ENCODE data around the gene KATNB1. TPM values are rescaled to one million over a fixed set of nuclear protein-coding genes. Genes with fewer than 3 reads are reported as not detected.

The KATNB1 gene
- total RNA-seq, 1 experiment from 2014 or later, result 32.2 TPM

- no peak overlapping the region for H3K27ac ChIP-seq (ENCODE audit: low read depth, low read length)
- POLR2A ChIA-PET, result no interaction called here
These were observed 22.3 kb downstream of the KATNB1 start for GRCh38 chr16:57757883-57758282.

GRCh38 chr16:57758331-57759117 lies 23.0 kb downstream of the KATNB1 start:
- Histone ChIP-seq H3K4me1 (ENCODE audit: control insufficient read depth in 1 of 2, insufficient read depth in 2 of 2, low read length in 2 of 2) (peaks cover under 1 to 5% of the 10 kb centered on the region in 2 experiments; a peak in 2 of 4 replicates), H2AFZ (ENCODE audit: low read depth, low read length, poor library complexity, severe bottlenecking) (no peak overlapping the region), H3K27ac (ENCODE audit: low read depth, low read length) (no peak overlapping the region), H3K4me2 (ENCODE audit: low read length) (no peak overlapping the region), H3K4me3 (replicated peaks in 1 of 2; ENCODE audit: low read depth in 1 of 2, low read length in 2 of 2) (no peak overlapping the region), H3K27me3 (ENCODE audit: insufficient read depth, low read length) (no peaks in the 10 kb centered on the region), H3K9ac (ENCODE audit: low read length) (no peak overlapping the region), H3K36me3 (ENCODE audit: control insufficient read depth in 1 of 2, insufficient read depth in 2 of 2, low read length in 2 of 2) (0 out of 4 replicates have a peak, but pooled peaks cover 0 to 2% of the 10 kb centered on the region in 2 experiments), H3K9me3 (ENCODE audit: control insufficient read depth in 1 of 2, insufficient read depth in 1 of 2, low read depth in 1 of 2, low read length in 2 of 2) (no peaks in the 10 kb centered on the region), H4K20me1 (ENCODE audit: insufficient read depth) (no peaks in the 10 kb centered on the region), H3K9me2 (ENCODE audit: insufficient read depth) (no peaks in the 10 kb centered on the region), H3K79me2 (ENCODE audit: insufficient read depth, low read length) (no peaks in the 10 kb centered on the region)
- intact Hi-C loops (cut with micrococcal nuclease), result loop anchor here (10.0 kb wide), 1 partner anchor 136 kb away; no protein-coding TSS in a partner anchor
- CTCF ChIA-PET, result interaction anchor here (0.7 to 3.2 kb wide), 3 partner anchors 104 to 240 kb away, joined by 3 to 18 read pairs (median 3); no protein-coding TSS in a partner anchor
- no peak for ATAC-seq
- RAD21 ChIA-PET (ENCODE audit: low non-redundant PET in 1 of 2, low total read pairs in 2 of 2, uncharacterized antibody in 2 of 2, unreplicated experiment in 2 of 2), result no interaction called here
- DNase-seq (ENCODE audit: low read depth, low spot score), result no peak
- no TSS peak for BruUV-seq (replicated peaks)
- POLR2A ChIA-PET, result no interaction called here
- no peak for TF ChIP-seq EZH2phosphoT487 (IDR thresholded peaks at IDR 0.05; ENCODE audit: borderline replicate concordance)
- TF ChIP-seq POLR2AphosphoS5 (IDR thresholded peaks at IDR 0.05; ENCODE audit: low read depth, low read length), result no peak
- no peak for TF ChIP-seq REST (IDR thresholded peaks at IDR 0.05; ENCODE audit: low read depth)
- TF ChIP-seq SRF (IDR thresholded peaks at IDR 0.05; ENCODE audit: low read depth), result no peak
- no peak for TF ChIP-seq FOSL1 (IDR thresholded peaks at IDR 0.05; ENCODE audit: low read depth)
- no peak for TF ChIP-seq RAD21 (IDR thresholded peaks at IDR 0.05; ENCODE audit: low read depth)
- TF ChIP-seq MAX (IDR thresholded peaks at IDR 0.05), result no peak
- TF ChIP-seq CTCF (IDR thresholded peaks at IDR 0.05 in 2 of 3, conservative IDR thresholded peaks at IDR 0.05 in 1 of 3; ENCODE audit: borderline replicate concordance in 1 of 3, insufficient read depth in 1 of 3, low read depth in 2 of 3, low read length in 2 of 3), result no peak
- no peak for TF ChIP-seq TCF7L2 (IDR thresholded peaks at IDR 0.05; ENCODE audit: borderline replicate concordance, extremely low read depth, insufficient read depth, insufficient read length)
- TF ChIP-seq EGR1 (IDR thresholded peaks at IDR 0.05; ENCODE audit: low read depth), result no peak
- TF ChIP-seq SP1 (IDR thresholded peaks at IDR 0.05; ENCODE audit: low read depth), result no peak
- no peak for TF ChIP-seq POLR2A (IDR thresholded peaks at IDR 0.05; ENCODE audit: borderline replicate concordance, extremely low read depth, insufficient read depth, insufficient read length)

More at GRCh38 chr16:57757883-57758282, 22.3 kb downstream of the KATNB1 start:
- no peak for DNase-seq (ENCODE audit: low read depth, low spot score)
- no peak overlapping the region for H3K4me2 ChIP-seq (ENCODE audit: low read length)
- H3K79me2 ChIP-seq (ENCODE audit: insufficient read depth, low read length), result no peaks in the 10 kb centered on the region
- peaks cover 0 to 3% of the 10 kb centered on the region in 2 experiments; a peak in 1 of 4 replicates for H3K4me1 ChIP-seq (ENCODE audit: control insufficient read depth in 1 of 2, insufficient read depth in 2 of 2, low read length in 2 of 2)
- 0 out of 4 replicates have a peak, but pooled peaks cover 0 to 2% of the 10 kb centered on the region in 2 experiments for H3K36me3 ChIP-seq (ENCODE audit: control insufficient read depth in 1 of 2, insufficient read depth in 2 of 2, low read length in 2 of 2)
- RAD21 ChIA-PET (ENCODE audit: low non-redundant PET in 1 of 2, low total read pairs in 2 of 2, uncharacterized antibody in 2 of 2, unreplicated experiment in 2 of 2), result no interaction called here
- H3K9me2 ChIP-seq (ENCODE audit: insufficient read depth), result no peaks in the 10 kb centered on the region
- no peak for ATAC-seq
- H3K9me3 ChIP-seq (ENCODE audit: control insufficient read depth in 1 of 2, insufficient read depth in 1 of 2, low read depth in 1 of 2, low read length in 2 of 2), result no peaks in the 10 kb centered on the region
- H3K9ac ChIP-seq (ENCODE audit: low read length), result no peak overlapping the region
- no peak overlapping the region for H2AFZ ChIP-seq (ENCODE audit: low read depth, low read length, poor library complexity, severe bottlenecking)
- BruUV-seq (replicated peaks), result no TSS peak
- intact Hi-C loops (cut with micrococcal nuclease), result loop anchor here (1.0 to 10.0 kb wide), 3 partner anchors 105 to 237 kb away; no protein-coding TSS in a partner anchor
- CTCF ChIA-PET, result interaction anchor here (0.7 to 3.2 kb wide), 4 partner anchors 105 to 240 kb away, joined by 3 to 18 read pairs (median 4); no protein-coding TSS in a partner anchor
- TF ChIP-seq SP1 (IDR thresholded peaks at IDR 0.05; ENCODE audit: low read depth) (no peak), TCF7L2 (IDR thresholded peaks at IDR 0.05; ENCODE audit: borderline replicate concordance, extremely low read depth, insufficient read depth, insufficient read length) (no peak)
- H4K20me1 ChIP-seq (ENCODE audit: insufficient read depth), result no peaks in the 10 kb centered on the region
- no peaks in the 10 kb centered on the region for H3K27me3 ChIP-seq (ENCODE audit: insufficient read depth, low read length)
- H3K4me3 ChIP-seq (replicated peaks in 1 of 2; ENCODE audit: low read depth in 1 of 2, low read length in 2 of 2), result no peak overlapping the region
